H9 (cell line): ENCODE measurements around the gene HTR7. TPM values are rescaled to one million over a fixed set of nuclear protein-coding genes. Genes with fewer than 3 reads are reported as not detected.

Experiments
- DNase-seq: peaks from one replicate; pipeline ENCODE4 v3.0.0-alpha.2; 2017
- H2AFZ ChIP-seq: one replicate; pipeline ENCODE4 v1.6.1; 2013; ENCODE audit warnings: mild to moderate bottlenecking, low read length, control low read depth, moderate library complexity
- H2AK5ac ChIP-seq: 2 replicates; pipeline ENCODE4 v1.6.1; 2013; ENCODE audit warnings: low read length, control low read depth, mixed read lengths; ENCODE audit not compliant: insufficient read length
- H2BK120ac ChIP-seq: one replicate; pipeline ENCODE4 v1.6.1; 2013; ENCODE audit warnings: low read depth, mild to moderate bottlenecking, low read length, control low read depth, inconsistent platforms; ENCODE audit not compliant: poor library complexity, severe bottlenecking
- H2BK12ac ChIP-seq: 2 replicates; pipeline ENCODE4 v1.6.1; 2013; ENCODE audit warnings: low read length, control low read depth, mixed read lengths, low read depth; ENCODE audit not compliant: insufficient read length
- H2BK15ac ChIP-seq: 2 replicates; pipeline ENCODE4 v1.6.1; 2013; ENCODE audit warnings: low read depth, low read length, control low read depth
- H2BK20ac ChIP-seq: one replicate; pipeline ENCODE4 v1.6.1; 2013; ENCODE audit warnings: low read depth, mild to moderate bottlenecking, low read length, control low read depth, inconsistent platforms; ENCODE audit not compliant: poor library complexity, severe bottlenecking
- H2BK5ac ChIP-seq: 2 replicates; pipeline ENCODE4 v1.6.1; 2013; ENCODE audit warnings: low read length, control low read depth, mixed read lengths; ENCODE audit not compliant: insufficient read length
- H3K14ac ChIP-seq: 2 replicates; pipeline ENCODE4 v1.6.1; 2013; ENCODE audit warnings: low read length, control low read depth; ENCODE audit not compliant: insufficient read depth
- H3K18ac ChIP-seq: 2 replicates; pipeline ENCODE4 v1.6.1; 2013; ENCODE audit warnings: low read depth, mild to moderate bottlenecking, mixed read lengths, low read length, control low read depth; ENCODE audit not compliant: insufficient read length
- H3K23ac ChIP-seq: 2 replicates; pipeline ENCODE4 v1.6.1; 2013; ENCODE audit warnings: low read length, control low read depth, mixed read lengths, low read depth; ENCODE audit not compliant: insufficient read length
- H3K23me2 ChIP-seq: 2 replicates; pipeline ENCODE4 v1.6.1; 2013; ENCODE audit warnings: low read depth, mild to moderate bottlenecking, mixed read lengths, low read length, control low read depth; ENCODE audit not compliant: insufficient read length, poor library complexity, severe bottlenecking
- H3K27ac ChIP-seq: 2 replicates; pipeline ENCODE4 v1.5.1; 2013; ENCODE audit warnings: low read length, control low read depth, mixed read lengths, low read depth; ENCODE audit not compliant: insufficient read length
- H3K27me3 ChIP-seq: 2 replicates; pipeline ENCODE4 v1.6.1; 2013; ENCODE audit warnings: low read length, control low read depth, inconsistent platforms; ENCODE audit not compliant: insufficient read depth
- H3K4ac ChIP-seq: 2 replicates; pipeline ENCODE4 v1.6.1; 2013; ENCODE audit warnings: low read depth, mild to moderate bottlenecking, control low read depth, inconsistent platforms, low read length, moderate library complexity
- H3K4me1 ChIP-seq: 2 replicates; pipeline ENCODE4 v1.6.1; 2013; ENCODE audit warnings: low read length, control low read depth, inconsistent platforms; ENCODE audit not compliant: insufficient read depth
- H3K4me2 ChIP-seq: 2 replicates; pipeline ENCODE4 v1.6.1; 2013; ENCODE audit warnings: low read length, control low read depth, mixed read lengths; ENCODE audit not compliant: insufficient read length, insufficient read depth
- H3K56ac ChIP-seq: 2 replicates; pipeline ENCODE4 v1.6.1; 2013; ENCODE audit warnings: low read depth, mild to moderate bottlenecking, mixed read lengths, low read length, control low read depth; ENCODE audit not compliant: insufficient read length
- H3K79me1 ChIP-seq: 2 replicates; pipeline ENCODE4 v1.6.1; 2013; ENCODE audit warnings: low read depth, mild to moderate bottlenecking, moderate library complexity, low read length, control low read depth, inconsistent platforms; ENCODE audit not compliant: insufficient read depth, poor library complexity, severe bottlenecking
- H3K79me2 ChIP-seq: 2 replicates; pipeline ENCODE4 v1.6.1; 2013; ENCODE audit warnings: low read length, control low read depth, inconsistent platforms; ENCODE audit not compliant: insufficient read depth
- H3K9ac ChIP-seq: 2 replicates; pipeline ENCODE4 v1.6.1; 2013; ENCODE audit warnings: low read length, control low read depth, mixed read lengths; ENCODE audit not compliant: insufficient read length; ENCODE audit errors: extremely low read depth
- H3K9me3 ChIP-seq: one replicate; pipeline ENCODE4 v1.6.1; 2013; ENCODE audit warnings: low read depth, low read length, inconsistent platforms; ENCODE audit not compliant: control insufficient read depth
- H3T11ph ChIP-seq: one replicate; pipeline ENCODE4 v1.6.1; 2013; ENCODE audit warnings: mild to moderate bottlenecking, low read length, control low read depth, inconsistent platforms
- H4K20me1 ChIP-seq: one replicate; pipeline ENCODE4 v1.6.1; 2013; ENCODE audit not compliant: control insufficient read depth, insufficient read length, insufficient read depth
- H4K5ac ChIP-seq: 2 replicates; pipeline ENCODE4 v1.6.1; 2013; ENCODE audit warnings: low read depth, mild to moderate bottlenecking, mixed read lengths, low read length, control low read depth; ENCODE audit not compliant: insufficient read length
- H4K8ac ChIP-seq: replicated peaks from 2 replicates; pipeline ENCODE4 v1.6.1; 2013; ENCODE audit warnings: low read length, control low read depth, mixed read lengths, low read depth; ENCODE audit not compliant: insufficient read length
- H4K91ac ChIP-seq: 2 replicates; pipeline ENCODE4 v1.6.1; 2013; ENCODE audit warnings: low read depth, mild to moderate bottlenecking, moderate library complexity, mixed read lengths, low read length, control low read depth; ENCODE audit not compliant: insufficient read length
- H3K27ac Mint-ChIP-seq, 3 experiments: 2 replicates in 2 of 3; 3 replicates in 1 of 3; pipeline ENCODE4 v1.8.0; 2020 to 2021; ENCODE audit warnings: mixed read lengths in 3 of 3, mild to moderate bottlenecking in 1 of 3, moderate library complexity in 1 of 3
- H3K27me3 Mint-ChIP-seq: 2 replicates; pipeline ENCODE4 v1.8.0; 2021; ENCODE audit warnings: low read depth, mild to moderate bottlenecking, moderate library complexity, mixed read lengths
- H3K36me3 Mint-ChIP-seq, 3 experiments: 2 replicates in 2 of 3; 3 replicates in 1 of 3; pipeline ENCODE4 v1.8.0; 2020 to 2021; ENCODE audit warnings: low read depth in 3 of 3, mixed read lengths in 3 of 3; ENCODE audit not compliant: insufficient read depth in 1 of 3
- H3K4me1 Mint-ChIP-seq, 2 experiments: 2 replicates each; pipeline ENCODE4 v1.8.0; 2020; ENCODE audit warnings: mixed read lengths in 2 of 2
- H3K4me3 Mint-ChIP-seq, 2 experiments: 2 replicates in 1 of 2; 3 replicates in 1 of 2; pipeline ENCODE4 v1.8.0; 2020 to 2021; ENCODE audit warnings: mild to moderate bottlenecking in 2 of 2, mixed read lengths in 2 of 2, moderate library complexity in 1 of 2
- H3K9me3 Mint-ChIP-seq, 2 experiments: 2 replicates in 1 of 2; 3 replicates in 1 of 2; pipeline ENCODE4 v1.8.0; 2020; ENCODE audit warnings: mild to moderate bottlenecking in 2 of 2, mixed read lengths in 2 of 2, moderate library complexity in 1 of 2
- WGBS: extraction: QIAGEN DNeasy Blood & Tissue Kit; methylation state at CpG from one replicate; pipeline ENCODE4 v1.1.7; 2013; ENCODE audit warnings: missing lambda C conversion rate, low lambda C conversion rate, mixed read lengths; ENCODE audit not compliant: insufficient read length; ENCODE audit errors: extremely low coverage; 5-methylcytosine and 5-hydroxymethylcytosine counted together
- total RNA-seq: library from RNA; stranded (reverse); gene quantifications from 2 replicates; pipeline ENCODE4 v1.2.1, GENCODE V29; 2021
- TF ChIP-seq, protein P1 (sequence below): fragments of 200-600 bp; sonication (generic); conservative IDR thresholded peaks from 3 replicates; pipeline ENCODE4 v1.8.0; 2021; ENCODE audit warnings: antibody characterized with exemption, mild to moderate bottlenecking

HTR7 gene
- total RNA-seq, 1 experiment from 2014 or later: 21.3 TPM

DNA sequence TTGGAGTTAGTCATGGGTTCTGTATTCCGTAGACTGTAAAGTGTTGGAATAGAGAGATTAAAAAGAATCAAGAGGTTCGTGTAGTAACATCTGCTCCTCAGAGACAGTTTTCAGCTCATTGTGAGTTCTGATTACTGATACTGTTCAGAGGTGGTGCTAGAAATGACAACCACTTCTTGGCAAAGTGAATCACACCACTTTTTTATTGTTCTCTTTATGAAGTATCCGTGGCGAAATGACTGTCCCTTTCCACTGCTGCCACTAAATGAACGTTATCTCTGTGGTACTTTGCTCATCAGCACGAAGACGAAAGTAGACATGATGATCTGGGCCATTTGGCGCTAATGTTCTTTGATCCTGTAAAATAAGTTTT is 14.8 kb upstream of the HTR7 start:
- Histone ChIP-seq H4K20me1 (no peaks in the 10 kb centered on the region), H2BK15ac (no peak overlapping the region), H3K27me3 (no peaks in the 10 kb centered on the region), H3K9ac (peak overlapping the region; percentile 97), H3K79me1 (peaks cover 3% of the 10 kb centered on the region), H3K18ac (no peak overlapping the region), H2AK5ac (no peak overlapping the region), H2BK5ac (no peak overlapping the region), H4K8ac (peak overlapping the region; percentile 74), H3K79me2 (peaks cover 8% of the 10 kb centered on the region; the same call in 1 of the 2 replicates), H2AFZ (no peak overlapping the region), H2BK12ac (no peak overlapping the region), H3K4me2 (peak overlapping the region; percentile 99), H3K27ac (no peak overlapping the region), H3K9me3 (no peaks in the 10 kb centered on the region), H3K56ac (peak overlapping the region; percentile 67), H4K91ac (no peak overlapping the region), H3K14ac (0 out of 2 replicates have a peak overlapping the region, but pooled peaks have one; percentile 92), H3K4me1 (peaks cover 2% of the 10 kb centered on the region; the same call in 1 of the 2 replicates), H3K23me2 (peaks cover 7% of the 10 kb centered on the region), H4K5ac (no peak overlapping the region), H3K4ac (no peak overlapping the region), H2BK120ac (no peak overlapping the region), H3T11ph (no peak overlapping the region), H2BK20ac (no peak overlapping the region), H3K23ac (no peak overlapping the region)
- H3K9me3 Mint-ChIP-seq: peaks cover 11% of the 10 kb centered on the region in 2 experiments
- peak overlapping the region; percentile 91 to 97 for H3K4me3 Mint-ChIP-seq
- TF ChIP-seq, protein P1, sequence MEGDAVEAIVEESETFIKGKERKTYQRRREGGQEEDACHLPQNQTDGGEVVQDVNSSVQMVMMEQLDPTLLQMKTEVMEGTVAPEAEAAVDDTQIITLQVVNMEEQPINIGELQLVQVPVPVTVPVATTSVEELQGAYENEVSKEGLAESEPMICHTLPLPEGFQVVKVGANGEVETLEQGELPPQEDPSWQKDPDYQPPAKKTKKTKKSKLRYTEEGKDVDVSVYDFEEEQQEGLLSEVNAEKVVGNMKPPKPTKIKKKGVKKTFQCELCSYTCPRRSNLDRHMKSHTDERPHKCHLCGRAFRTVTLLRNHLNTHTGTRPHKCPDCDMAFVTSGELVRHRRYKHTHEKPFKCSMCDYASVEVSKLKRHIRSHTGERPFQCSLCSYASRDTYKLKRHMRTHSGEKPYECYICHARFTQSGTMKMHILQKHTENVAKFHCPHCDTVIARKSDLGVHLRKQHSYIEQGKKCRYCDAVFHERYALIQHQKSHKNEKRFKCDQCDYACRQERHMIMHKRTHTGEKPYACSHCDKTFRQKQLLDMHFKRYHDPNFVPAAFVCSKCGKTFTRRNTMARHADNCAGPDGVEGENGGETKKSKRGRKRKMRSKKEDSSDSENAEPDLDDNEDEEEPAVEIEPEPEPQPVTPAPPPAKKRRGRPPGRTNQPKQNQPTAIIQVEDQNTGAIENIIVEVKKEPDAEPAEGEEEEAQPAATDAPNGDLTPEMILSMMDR: no peak
- DNase-seq: no peak
- WGBS: no CpG with 5 or more reads among the region's 8 CpGs
- peaks cover 12 to 31% (median 28%) of the 10 kb centered on the region in 3 experiments for H3K36me3 Mint-ChIP-seq
- peaks cover 12% of the 10 kb centered on the region for H3K27me3 Mint-ChIP-seq
- H3K4me1 Mint-ChIP-seq: peaks cover 17 to 27% of the 10 kb centered on the region in 2 experiments
- H3K27ac Mint-ChIP-seq: peak overlapping the region in 2 of 3 experiments; percentile 98; a peak in 3 of 7 replicates
